Right lung (tissue), 5 donors: ENCODE results near the gene RNF8. TPM values are rescaled to one million over a fixed set of nuclear protein-coding genes. Genes with fewer than 3 reads are reported as not detected.
"Not testable (repeated sequence)": the region's sequence is repeated elsewhere in the genome, so short reads cannot be mapped to it uniquely, and the experiment has no call there.

Experiments
- DNase-seq, 2 donors: peaks; one replicate each; pipeline ENCODE4 v3.0.0-alpha.2; 2013
- polyA plus RNA-seq, 5 donors: library from polyadenylated mRNA; unstranded; fragments of 120-200 nt; gene quantifications; one replicate each; pipeline versions ENCODE4 v1.2.1 to v1.2.3, GENCODE V29; 2013; ENCODE audit warnings: inconsistent platforms in 1 of 5, low replicate concordance in 1 of 5; ENCODE audit not compliant: insufficient read length in 5 of 5, insufficient read depth in 1 of 5

The RNF8 gene
- polyA plus RNA-seq, 5 donors, result 31.7 to 42.8 (median 33.5) TPM

GRCh38 chr6:37320646-37321045 lies 33.1 kb upstream of the RNF8 start:
- no peak for DNase-seq

DNA sequence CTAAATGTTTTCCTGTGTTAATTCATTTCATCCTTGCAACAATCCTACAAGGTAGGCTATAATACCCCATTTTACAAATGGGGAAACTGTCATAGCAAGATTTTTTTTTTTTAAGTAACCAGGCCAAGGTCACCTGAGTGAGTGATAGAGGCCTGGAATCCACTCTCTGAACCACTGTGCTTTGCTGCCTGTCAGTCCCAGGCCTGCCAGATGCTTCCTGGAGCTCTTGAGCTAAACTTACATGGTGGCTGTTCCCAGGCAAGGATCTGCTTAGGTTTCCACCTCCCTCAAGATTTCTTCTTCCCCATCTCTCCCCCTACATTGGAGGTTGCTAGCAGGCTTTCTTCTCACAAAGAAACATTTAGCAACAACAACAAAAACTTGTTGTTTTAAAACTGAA lies 32.7 kb upstream of the RNF8 start:
- no peak for DNase-seq

- DNase-seq, result no peak
These were observed 32.0 kb upstream of the RNF8 start for GRCh38 chr6:37321516-37322415.

DNA sequence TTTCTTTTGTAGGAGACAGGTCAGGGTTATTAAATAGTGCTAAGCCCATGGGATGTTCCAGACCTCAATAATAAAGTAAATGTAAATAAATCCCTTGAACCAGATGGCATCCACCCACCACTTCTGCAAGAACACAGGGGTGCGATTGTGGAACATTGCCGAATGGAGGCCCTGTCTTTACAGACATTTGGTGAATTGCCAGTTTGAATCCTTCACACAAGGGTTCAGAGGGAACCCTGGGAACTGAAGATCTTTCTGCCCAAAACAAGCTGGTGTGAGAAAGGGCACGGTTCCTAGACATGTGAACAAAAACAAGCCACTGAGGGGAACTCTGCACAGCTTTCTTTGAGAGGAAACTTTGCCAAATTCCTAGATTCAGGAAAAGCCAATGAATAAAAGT lies 30.2 kb upstream of the RNF8 start:
- peak; percentile 15 to 29 for DNase-seq

GRCh38 chr6:37324131-37325033 lies 29.4 kb upstream of the RNF8 start:
- DNase-seq, result peak; percentile 57 to 61

- DNase-seq, result not testable (repeated sequence)
These were observed 23.4 kb upstream of the RNF8 start for GRCh38 chr6:37330345-37330744.

GRCh38 chr6:37331047-37331446 lies 22.7 kb upstream of the RNF8 start:
- DNase-seq, result no peak

DNA sequence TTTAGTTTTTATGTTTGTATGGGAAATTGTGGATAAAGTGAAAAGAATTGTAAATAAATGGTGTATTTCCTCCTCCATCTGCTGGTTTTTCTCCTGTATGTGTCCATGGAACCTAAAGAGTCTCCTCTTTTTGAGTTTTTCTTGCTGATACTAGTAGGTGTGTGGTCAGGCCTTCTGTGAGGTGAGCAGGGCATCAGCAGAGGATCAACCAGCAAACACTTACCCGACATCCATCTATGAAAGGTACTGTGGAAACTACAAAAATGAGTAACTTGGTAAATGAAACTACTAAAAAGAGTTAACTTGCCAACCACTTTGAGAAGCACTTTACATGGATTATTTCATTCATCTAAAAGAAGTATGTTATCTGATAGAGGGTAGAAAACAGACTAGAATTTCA lies 20.9 kb upstream of the RNF8 start:
- DNase-seq, result no peak

GRCh38 chr6:37334047-37334446 lies 19.7 kb upstream of the RNF8 start:
- DNase-seq, result no peak

GRCh38 chr6:37338317-37338716 lies 15.5 kb upstream of the RNF8 start:
- DNase-seq, result not testable (repeated sequence)

DNA sequence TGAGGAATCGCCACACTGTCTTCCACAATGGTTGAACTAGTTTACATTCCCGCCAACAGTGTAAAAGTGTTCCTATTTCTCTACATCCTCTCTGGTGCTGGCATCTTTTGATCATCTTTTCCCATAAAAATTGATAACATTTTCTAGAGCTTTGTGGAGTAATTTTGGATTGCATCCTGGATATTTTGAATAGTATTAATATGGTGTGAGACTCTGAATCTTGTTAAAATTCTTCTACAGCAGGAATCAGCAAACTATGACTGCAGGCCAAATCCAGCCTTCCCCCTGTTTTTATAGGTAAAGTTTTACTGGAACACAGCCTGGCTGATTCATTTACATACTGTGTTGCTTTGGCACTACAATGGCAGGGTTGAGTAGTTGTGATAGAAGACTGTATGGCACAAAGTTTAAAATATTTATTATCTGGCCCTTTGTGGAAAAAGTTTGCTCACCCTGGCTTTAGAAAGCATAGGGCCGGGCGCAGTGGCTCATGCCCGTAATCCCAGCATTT lies 15.0 kb upstream of the RNF8 start:
- DNase-seq, result no peak

DNA sequence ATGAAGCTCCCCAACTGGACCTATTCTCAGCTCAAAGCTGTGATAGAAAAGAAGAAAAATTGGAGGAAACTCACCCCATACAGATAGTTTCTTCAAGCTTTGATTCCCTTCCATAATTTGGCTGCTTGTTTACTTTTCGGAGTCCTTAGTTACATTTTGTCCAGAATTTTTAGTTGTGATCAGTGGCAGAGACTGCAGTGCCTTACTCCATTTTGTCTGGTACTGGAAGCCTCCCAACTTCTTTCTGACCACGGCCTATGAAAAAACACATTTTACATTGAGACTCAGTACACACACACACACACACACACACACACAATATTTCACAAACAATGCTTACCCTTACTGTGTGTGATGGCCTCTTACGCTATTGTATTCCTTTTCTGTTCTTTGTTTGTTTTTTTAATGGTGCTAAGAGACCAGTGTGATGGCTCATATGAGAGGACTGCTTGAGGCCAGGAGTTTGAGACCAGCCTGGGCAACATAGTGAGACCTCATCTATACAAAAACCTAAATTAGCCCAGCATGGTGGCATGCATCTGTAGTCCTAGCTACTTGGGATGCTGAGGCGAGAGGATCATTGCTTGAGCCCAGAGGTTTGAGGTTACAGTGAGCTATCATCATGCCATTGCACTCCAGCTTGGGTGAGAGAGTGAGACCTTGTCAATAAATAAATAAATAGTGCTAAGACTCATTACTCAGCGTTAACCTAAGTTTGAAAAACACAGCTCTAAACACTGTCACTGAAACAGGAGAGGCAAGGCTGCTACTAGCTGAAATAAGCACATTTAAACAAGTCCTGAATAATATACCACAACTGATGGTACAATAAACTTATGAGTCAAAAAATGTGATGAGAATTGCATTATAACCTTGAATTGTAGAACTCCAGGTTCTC lies 13.8 kb upstream of the RNF8 start:
- DNase-seq, result peak in 1 of 2 donors; percentile 16

DNA sequence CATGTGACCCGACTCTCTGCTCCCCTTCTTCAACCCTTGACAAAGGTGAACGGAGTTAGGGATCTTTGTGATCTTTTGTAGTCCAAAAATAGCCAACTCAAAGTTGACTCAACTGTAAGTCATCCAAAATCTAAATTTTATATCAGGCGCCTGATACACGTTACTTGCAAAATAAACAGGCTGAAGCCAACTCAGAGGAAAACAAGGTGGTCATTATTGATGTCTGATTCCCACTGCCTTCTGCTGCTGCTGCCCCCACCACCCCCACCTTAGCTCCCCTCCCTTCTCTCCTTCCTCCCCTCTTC lies 13.2 kb upstream of the RNF8 start:
- no peak for DNase-seq

DNA sequence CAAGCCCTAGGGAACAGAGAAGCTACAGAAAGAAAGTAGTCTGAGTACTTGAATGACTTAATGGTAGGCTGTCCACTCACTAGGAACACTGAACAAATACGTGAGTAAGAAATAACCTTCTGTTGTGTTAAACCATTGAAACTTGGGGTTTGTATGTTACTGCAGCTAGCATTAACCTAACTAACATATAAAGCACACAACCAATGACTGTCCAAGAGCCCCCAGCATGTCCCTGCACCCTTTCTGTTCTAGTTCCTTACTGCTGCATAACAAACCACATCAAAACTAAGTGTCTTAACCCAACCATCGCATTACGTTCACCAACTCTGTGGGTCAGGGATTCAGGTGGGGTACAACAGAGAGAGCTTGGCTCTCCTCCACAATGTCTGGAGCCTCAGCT lies 10.5 kb upstream of the RNF8 start:
- DNase-seq, result no peak

DNA sequence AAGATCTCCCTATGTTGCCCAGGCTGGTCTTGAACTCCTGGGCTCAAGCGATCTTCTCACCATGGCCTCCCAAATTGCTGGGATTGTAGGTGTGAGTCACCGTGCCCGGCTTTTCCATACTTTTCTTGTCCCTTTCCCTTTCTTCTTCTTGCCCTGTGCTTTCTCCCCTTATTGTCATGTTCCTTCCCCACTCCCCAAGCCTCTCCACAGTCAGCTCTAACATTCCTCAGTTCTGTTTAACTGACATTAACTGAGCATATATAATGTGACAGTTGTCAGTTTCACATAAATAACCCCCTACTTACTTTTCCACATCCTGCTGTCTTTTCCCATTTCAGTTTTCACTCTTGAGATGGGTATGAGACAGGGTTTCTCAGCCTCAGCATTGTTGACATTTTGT lies 9.5 kb upstream of the RNF8 start:
- DNase-seq, result no peak

DNA sequence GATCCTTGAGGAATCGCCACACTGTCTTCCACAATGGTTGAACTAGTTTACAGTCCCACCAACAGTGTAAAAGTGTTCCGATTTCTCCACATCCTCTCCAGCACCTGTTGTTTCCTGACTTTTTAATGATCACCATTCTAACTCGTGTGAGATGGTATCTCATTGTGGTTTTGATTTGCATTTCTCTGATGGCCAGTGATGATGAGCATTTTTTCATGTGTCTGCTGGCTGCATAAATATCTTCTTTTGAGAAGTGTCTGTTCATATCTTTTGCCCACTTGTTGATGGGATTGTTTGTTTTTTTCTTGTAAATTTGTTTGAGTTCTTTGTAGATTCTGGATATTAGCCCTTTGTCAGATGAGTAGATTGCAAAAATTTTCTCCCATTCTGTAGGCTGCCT lies 8.0 kb upstream of the RNF8 start:
- DNase-seq, result not testable (repeated sequence)

GRCh38 chr6:37347177-37347576 lies 6.6 kb upstream of the RNF8 start:
- DNase-seq, result no peak

- no peak for DNase-seq
These were observed 6.1 kb upstream of the RNF8 start for GRCh38 chr6:37347670-37348111.

DNA sequence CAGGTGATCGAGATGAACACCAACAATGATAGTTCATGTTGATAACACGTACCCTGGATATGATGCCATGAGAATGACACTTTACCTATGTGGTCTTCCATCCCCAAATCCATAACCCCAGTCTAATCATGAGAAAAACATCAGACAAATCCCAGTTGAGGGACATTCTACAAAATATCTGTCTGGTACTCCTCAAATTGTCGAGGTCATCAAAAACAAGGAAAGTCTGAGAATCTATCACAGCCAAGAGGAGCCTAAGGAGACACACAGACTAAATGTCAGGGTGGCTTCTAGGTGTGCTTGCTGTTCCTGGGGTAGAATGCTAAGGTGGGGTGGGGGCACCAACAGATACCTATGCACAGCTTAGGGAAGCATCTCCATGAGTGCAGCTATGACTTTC lies 2.8 kb upstream of the RNF8 start:
- DNase-seq, result no peak

- DNase-seq, result no peak
These were observed 1.4 kb upstream of the RNF8 start for GRCh38 chr6:37352384-37352783.

- DNase-seq, result no peak
These were observed 972 bp downstream of the RNF8 start for GRCh38 chr6:37354526-37355384.
